Epithelial cell of esophagus (primary cell): Measurements from ENCODE around the gene ANKMY1.

ENCODE experiments used
- DNase-seq: peaks from one replicate; pipeline ENCODE4 v3.0.0; 2010; ENCODE audit warnings: low read depth
- H3K4me3 ChIP-seq: 2 replicates; pipeline ENCODE4 v1.5.1; 2011; ENCODE audit warnings: mild to moderate bottlenecking, low read length, control low read depth
- CTCF ChIP-seq: IDR thresholded peaks from 2 replicates; pipeline ENCODE4 v1.5.1; 2011; ENCODE audit warnings: low read depth, mild to moderate bottlenecking, low read length, control low read depth, inconsistent platforms; ENCODE audit not compliant: insufficient read depth; ENCODE audit errors: missing control alignments

Gene ANKMY1

GRCh38 chr2:240477916-240478315, 79.9 kb downstream of the ANKMY1 start:
- no peak for TF ChIP-seq CTCF
- no peak overlapping the region for H3K4me3 ChIP-seq
- no peak for DNase-seq

- DNase-seq, result no peak
- TF ChIP-seq CTCF, result no peak
These were observed 84.6 kb downstream of the ANKMY1 start for GRCh38 chr2:240473211-240473610.

GRCh38 chr2:240472078-240472790, 85.6 kb downstream of the ANKMY1 start:
- DNase-seq, result no peak
- no peak overlapping the region for H3K4me3 ChIP-seq
- TF ChIP-seq CTCF, result no peak

More at GRCh38 chr2:240473211-240473610, 84.6 kb downstream of the ANKMY1 start:
- no peak overlapping the region for H3K4me3 ChIP-seq

GRCh38 chr2:240469740-240470139, 88.0 kb downstream of the ANKMY1 start:
- no peak for DNase-seq
- H3K4me3 ChIP-seq, result no peak overlapping the region
- TF ChIP-seq CTCF, result no peak

GRCh38 chr2:240469239-240469636, 88.5 kb downstream of the ANKMY1 start:
- no peak for DNase-seq
- no peak for TF ChIP-seq CTCF

GRCh38 chr2:240468303-240469238, 89.2 kb downstream of the ANKMY1 start:
- no peak for DNase-seq
- H3K4me3 ChIP-seq, result no peak overlapping the region
- TF ChIP-seq CTCF, result no peak

More at GRCh38 chr2:240469239-240469636, 88.5 kb downstream of the ANKMY1 start:
- H3K4me3 ChIP-seq, result no peak overlapping the region
